ENCODE results near the gene RPH3AL. TPM values are rescaled to one million over a fixed set of nuclear protein-coding genes. Genes with fewer than 3 reads are reported as not detected.
"Not testable (repeated sequence)": the region's sequence is repeated elsewhere in the genome, so short reads cannot be mapped to it uniquely, and the experiment has no call there.

The RPH3AL gene
- total and polyA plus RNA-seq, 12 donors = 3.6 to 11.1 (median 6.0) TPM

DNA sequence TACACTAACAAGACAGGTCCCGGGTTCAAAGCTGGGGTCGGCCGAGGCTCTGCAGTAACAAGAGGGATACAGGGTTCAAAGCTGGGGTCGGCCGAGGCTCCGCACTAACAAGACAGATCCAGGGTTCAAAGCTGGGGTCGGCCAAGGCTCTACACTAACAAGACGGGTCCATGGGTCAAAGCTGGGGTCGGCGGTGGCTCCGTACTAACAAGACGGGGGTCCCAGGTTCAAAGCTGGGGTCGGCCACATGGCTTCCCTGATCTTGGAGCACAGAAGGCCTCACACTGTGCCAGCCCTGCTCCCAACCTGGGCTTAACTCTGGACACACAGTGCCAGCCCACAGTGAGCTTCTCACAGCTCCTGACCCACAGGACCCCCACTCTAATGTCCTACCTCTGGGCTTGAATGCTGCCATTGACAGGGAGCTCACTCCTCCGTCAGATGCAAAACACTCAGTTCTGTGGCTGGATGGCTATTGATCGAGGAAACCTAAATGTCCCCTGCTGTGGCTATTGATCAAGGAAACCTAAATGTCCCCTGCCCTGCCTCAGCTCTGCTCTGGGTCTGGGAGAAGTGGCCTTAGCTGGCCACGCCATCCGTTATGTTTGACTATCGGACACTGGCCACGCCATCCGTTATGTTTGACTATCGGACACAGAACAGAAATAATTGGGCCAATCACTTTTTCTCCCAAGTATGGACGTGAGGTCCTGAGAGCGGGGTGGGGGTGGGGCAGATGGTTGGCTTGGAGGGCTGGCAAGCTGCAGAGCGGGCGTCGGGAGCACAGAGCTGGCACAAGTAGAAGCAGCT lies 116.6 kb downstream of the RPH3AL start:
- Histone ChIP-seq H3K4me3 (no peak overlapping the region), H3K9me3 (no peaks in the 10 kb centered on the region), H3K36me3 (no peaks in the 10 kb centered on the region), H3K27me3 (no peaks in the 10 kb centered on the region), H3K27ac (no peak overlapping the region), H3K4me1 (peaks cover 0 to 21% (median 8%) of the 10 kb centered on the region in 9 donors)
- TF ChIP-seq, protein P1, sequence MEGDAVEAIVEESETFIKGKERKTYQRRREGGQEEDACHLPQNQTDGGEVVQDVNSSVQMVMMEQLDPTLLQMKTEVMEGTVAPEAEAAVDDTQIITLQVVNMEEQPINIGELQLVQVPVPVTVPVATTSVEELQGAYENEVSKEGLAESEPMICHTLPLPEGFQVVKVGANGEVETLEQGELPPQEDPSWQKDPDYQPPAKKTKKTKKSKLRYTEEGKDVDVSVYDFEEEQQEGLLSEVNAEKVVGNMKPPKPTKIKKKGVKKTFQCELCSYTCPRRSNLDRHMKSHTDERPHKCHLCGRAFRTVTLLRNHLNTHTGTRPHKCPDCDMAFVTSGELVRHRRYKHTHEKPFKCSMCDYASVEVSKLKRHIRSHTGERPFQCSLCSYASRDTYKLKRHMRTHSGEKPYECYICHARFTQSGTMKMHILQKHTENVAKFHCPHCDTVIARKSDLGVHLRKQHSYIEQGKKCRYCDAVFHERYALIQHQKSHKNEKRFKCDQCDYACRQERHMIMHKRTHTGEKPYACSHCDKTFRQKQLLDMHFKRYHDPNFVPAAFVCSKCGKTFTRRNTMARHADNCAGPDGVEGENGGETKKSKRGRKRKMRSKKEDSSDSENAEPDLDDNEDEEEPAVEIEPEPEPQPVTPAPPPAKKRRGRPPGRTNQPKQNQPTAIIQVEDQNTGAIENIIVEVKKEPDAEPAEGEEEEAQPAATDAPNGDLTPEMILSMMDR (IDR thresholded peaks at IDR 0.05) = no peak
- ATAC-seq (no peak), DNase-seq (no peak)
- WGBS, 2 donors = 97 to 98% methylated on average over 26 of the region's 26 CpGs
- intact Hi-C loops (cut with DNase I) = no loop called here

DNA sequence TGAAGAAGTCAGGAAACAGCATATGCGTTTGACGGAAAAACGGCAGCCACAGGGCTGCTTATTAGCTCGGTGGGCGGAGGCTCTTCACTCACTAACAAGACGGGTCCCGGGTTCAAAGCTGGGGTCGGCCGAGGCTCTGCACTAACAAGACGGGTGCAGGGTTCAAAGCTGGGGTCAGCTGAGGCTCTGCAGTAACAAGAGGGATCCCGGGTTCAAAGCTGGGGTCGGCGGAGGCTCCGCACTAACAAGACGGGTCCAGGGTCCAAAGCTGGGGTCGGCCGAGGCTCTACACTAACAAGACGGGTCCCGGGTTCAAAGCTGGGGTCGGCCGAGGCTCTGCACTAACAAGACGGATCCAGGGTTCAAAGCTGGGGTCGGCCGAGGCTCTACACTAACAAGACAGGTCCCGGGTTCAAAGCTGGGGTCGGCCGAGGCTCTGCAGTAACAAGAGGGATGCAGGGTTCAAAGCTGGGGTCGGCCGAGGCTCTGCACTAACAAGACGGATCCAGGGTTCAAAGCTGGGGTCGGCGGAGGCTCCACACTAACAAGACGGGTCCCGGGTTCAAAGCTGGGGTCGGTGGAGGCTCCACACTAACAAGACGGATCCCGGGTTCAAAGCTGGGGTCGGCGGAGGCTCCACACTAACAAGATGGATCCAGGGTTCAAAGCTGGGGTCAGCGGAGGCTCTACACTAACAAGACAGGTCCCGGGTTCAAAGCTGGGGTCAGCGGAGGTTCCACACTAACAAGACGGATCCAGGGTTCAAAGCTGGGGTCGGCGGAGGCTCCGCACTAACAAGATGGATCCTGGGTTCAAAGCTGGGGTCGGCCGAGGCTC lies 117.4 kb downstream of the RPH3AL start:
- H3K27me3 ChIP-seq; H3K36me3 ChIP-seq; DNase-seq; ATAC-seq; H3K9me3 ChIP-seq; intact Hi-C loops (cut with DNase I): not testable (repeated sequence)
- H3K4me1 ChIP-seq = peaks cover 0 to 21% (median 9%) of the 10 kb centered on the region in 9 donors
- H3K27ac ChIP-seq = peak overlapping the region; percentile 67 to 97 (median 84)
- WGBS, 2 donors = 83 to 88% methylated on average over 48 of the region's 48 CpGs
- peak overlapping the region in 6 of 10 donors; percentile 9 to 47 (median 36) for H3K4me3 ChIP-seq

DNA sequence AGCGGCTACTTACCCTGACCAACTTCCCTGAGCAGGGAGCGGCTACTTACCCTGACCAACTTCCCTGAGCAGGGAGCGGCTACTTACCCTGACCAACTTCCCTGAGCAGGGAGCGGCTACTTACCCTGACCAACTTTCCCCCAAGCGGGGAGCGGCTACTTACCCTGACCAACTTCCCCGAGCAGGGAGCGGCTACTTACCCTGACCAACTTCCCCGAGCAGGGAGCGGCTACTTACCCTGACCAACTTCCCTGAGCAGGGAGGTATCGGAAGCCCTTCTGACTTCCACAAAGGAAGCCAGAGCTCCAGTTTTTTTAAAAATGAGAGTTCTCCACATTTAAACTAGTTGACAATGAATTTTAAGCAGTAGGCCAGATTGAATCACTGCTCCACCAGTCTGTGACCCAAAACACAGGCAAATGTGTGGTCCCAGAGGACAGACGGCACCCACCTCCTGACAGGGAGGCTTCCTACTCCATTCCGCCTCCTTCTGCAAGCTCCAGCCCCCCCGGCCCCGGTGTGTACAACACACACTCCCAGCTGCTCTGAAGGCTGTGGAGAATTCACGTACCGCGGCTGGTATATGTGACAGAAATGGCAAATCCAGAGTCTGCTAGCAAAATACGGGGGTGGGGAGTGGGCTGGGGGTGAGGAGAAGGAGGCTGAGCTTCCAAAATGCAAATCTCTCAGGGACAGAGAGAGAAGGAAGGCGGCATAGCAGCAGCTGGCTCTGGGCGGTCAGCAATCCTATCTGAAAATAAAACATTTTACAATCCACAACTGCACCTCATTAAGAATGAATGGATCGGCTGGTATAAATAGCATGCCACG lies 118.2 kb downstream of the RPH3AL start:
- peaks cover 0 to 29% (median 16%) of the 10 kb centered on the region in 9 donors for H3K4me1 ChIP-seq
- WGBS, 2 donors = 56 to 57% methylated on average over 20 to 21 of the region's 23 CpGs
- peak overlapping the region; percentile 67 to 97 (median 84) for H3K27ac ChIP-seq
- H3K9me3 ChIP-seq; intact Hi-C loops (cut with DNase I); H3K27me3 ChIP-seq; H3K36me3 ChIP-seq: not testable (repeated sequence)
- DNase-seq = peak in 1 of 2 donors; percentile 9
- H3K4me3 ChIP-seq = peak overlapping the region in 8 of 10 donors; percentile 9 to 47 (median 34)
- peak in 1 of 8 donors; percentile 32 for ATAC-seq

DNA sequence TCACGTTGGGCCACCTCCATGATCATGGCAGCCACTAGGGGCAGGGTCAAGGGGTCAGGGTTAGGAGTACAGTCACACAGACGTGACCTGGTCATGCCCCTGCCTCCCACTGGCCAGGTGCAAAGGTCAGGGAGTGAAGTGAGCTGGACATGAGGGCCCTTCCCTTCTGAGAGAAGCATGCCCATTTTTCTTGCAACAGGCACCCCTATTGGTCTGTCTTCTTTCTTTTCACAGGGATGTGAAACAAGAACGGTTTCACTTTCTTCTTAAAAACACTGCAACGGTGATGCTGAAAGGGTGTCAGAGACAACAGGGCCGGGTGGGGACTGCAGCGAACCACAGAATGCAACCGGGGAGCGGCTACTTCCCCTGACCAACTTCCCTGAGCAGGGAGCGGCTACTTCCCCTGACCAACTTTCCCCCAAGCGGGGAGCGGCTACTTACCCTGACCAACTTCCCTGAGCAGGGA lies 119.1 kb downstream of the RPH3AL start:
- intact Hi-C loops (cut with DNase I) = no loop called here
- Histone ChIP-seq H3K36me3 (no peaks in the 10 kb centered on the region), H3K27ac (peak overlapping the region; percentile 58 to 96 (median 78)), H3K4me3 (peak overlapping the region in 4 of 10 donors; percentile 16 to 38 (median 28)), H3K27me3 (no peaks in the 10 kb centered on the region), H3K9me3 (no peaks in the 10 kb centered on the region), H3K4me1 (peaks cover 0 to 38% (median 18%) of the 10 kb centered on the region in 9 donors)
- ATAC-seq (peak in 6 of 8 donors; percentile 10 to 46 (median 38)), DNase-seq (peak in 1 of 2 donors; percentile 8)
- TF ChIP-seq, protein P1 (IDR thresholded peaks at IDR 0.05) = no peak
- WGBS, 2 donors = 60 to 69% methylated on average over 9 to 11 of the region's 11 CpGs

All from heart right ventricle (tissue), 16 donors.